GM18526 (cell line): ENCODE results near the gene IL17C.

ENCODE experiments used
- POLR2A ChIP-seq: IDR thresholded peaks from 3 replicates; pipeline ENCODE4 v1.6.1; 2011; ENCODE audit not compliant: insufficient read length; ENCODE audit errors: extremely low read depth

The IL17C gene

GRCh38 chr16:88688013-88688778 lies 49.8 kb downstream of the IL17C start:
- TF ChIP-seq POLR2A = no peak
